GM10248 (cell line): ENCODE data around the gene ADCK1.

Experiments
- CTCF ChIA-PET: fragments of 300-600 bp; sonication (Branson Sonifier 250); formaldehyde crosslinking; extraction: SDS; loops from one replicate; lab custom pipeline; 2021; ENCODE audit warnings: antibody characterized with exemption; lab: Yijun Ruan, JAX
- POLR2A ChIA-PET: fragments of 350-650 bp; sonication (Branson Sonifier 250); formaldehyde crosslinking; extraction: SDS; loops from one replicate; lab custom pipeline; 2020; ENCODE audit warnings: antibody characterized with exemption; lab: Yijun Ruan, JAX
- DNase-seq: peaks from one replicate; pipeline ENCODE4 v3.0.0; 2012; ENCODE audit errors: extremely low spot score
- CTCF ChIP-seq: IDR thresholded peaks from 2 replicates; pipeline ENCODE4 v1.5.1; 2012; ENCODE audit warnings: mild to moderate bottlenecking, low read depth; ENCODE audit errors: extremely low read depth, missing control alignments, control extremely low read depth

Gene ADCK1

DNA sequence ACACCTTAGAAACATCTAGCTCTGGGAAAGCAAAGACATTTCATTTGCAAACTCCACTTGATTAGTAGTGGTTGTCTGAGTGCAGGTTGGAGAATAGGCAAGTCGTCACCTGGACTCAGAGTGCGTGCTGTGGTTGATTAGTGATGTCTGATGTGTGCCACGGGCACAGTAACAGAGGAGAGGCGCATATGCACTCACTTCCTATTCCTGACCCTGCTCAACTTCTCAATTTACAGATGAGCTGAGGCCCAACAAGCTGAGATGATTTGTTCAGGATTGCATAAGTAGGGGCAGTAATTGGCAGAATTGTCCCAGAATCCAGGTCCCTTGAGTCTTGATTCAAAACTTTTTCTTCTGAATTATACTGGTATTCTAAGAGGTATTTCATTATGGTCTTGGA is 44.9 kb downstream of the ADCK1 start:
- DNase-seq, result no peak
- TF ChIP-seq CTCF, result no peak
- POLR2A ChIA-PET, result no interaction called here
- CTCF ChIA-PET, result interaction anchor here (0.7 to 6.1 kb wide), 5 partner anchors 9 to 752 kb away, joined by 3 to 49 read pairs (median 7); no protein-coding TSS in a partner anchor

DNA sequence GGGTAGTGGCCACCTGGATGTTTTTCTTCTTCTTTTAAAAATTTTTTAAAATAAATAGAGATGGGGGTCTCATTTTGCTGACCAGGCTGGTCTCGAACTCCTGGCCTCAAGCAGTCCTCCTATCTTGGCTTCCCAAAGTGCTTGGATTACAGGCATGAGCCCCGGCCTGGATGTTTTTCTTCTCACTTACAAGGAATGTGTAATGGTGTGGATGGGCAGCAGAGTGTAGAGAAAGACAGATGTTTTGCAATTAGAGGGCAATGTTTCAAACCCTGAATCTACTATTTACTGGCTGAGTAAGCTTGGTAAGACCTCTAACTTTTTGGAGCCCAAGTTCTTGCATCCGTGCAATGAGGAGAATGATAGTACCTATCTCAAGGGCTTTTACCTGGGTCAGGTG is 48.1 kb downstream of the ADCK1 start:
- ChIA-PET POLR2A (no interaction called here), CTCF (interaction anchor here (6.1 kb wide), 1 partner anchor 13 kb away, joined by 49 read pairs; no protein-coding TSS in a partner anchor)
- DNase-seq, result no peak
- TF ChIP-seq CTCF, result no peak

- POLR2A ChIA-PET, result no interaction called here
- CTCF ChIA-PET, result interaction anchor here (1.9 kb wide), 1 partner anchor 12 kb away, joined by 5 read pairs; no protein-coding TSS in a partner anchor
- TF ChIP-seq CTCF, result no peak
- DNase-seq, result no peak
These were observed 49.8 kb downstream of the ADCK1 start for GRCh38 chr14:77849711-77850110.

DNA sequence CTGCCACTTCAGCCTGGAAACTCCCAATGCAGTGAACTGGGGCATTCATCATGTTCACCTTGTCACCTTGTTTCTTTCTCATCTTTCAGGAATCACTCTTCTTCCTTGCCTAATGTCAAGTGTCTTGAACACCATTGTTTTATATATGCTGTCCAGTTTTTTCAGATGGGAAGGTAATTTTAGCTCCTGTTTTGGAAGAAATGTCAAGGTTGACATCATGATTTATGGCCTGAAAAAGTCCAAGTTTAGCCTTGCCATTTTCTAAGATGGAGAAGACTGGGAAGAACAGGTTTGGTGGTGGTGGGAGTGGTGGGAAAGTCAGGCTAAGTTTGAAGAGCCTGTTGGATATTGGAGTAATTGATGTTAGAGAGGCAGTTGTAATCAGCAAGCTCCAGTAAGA is 54.0 kb downstream of the ADCK1 start:
- no peak for TF ChIP-seq CTCF

DNA sequence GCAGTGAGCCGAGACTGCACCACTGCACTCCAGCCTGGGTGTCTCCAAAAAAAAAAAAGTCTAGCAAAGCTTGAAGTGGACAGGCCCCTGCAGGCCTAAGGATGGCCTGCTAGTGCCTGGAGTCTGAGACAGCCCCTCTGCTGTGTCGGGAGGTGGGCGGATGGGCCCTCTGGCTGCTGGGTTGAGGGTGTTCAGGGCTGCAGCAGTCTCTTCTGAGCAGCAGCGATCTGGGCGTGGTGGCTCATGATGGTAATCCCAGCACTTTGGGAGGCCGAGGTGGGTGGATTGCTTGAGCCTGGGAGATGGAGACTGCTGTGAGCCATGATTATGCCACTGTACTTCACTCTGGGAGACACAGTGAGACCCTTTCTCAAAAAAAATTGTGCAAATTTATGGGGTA is 57.0 kb downstream of the ADCK1 start:
- CTCF ChIA-PET, result no interaction called here
- TF ChIP-seq CTCF, result no peak
- POLR2A ChIA-PET, result no interaction called here

More for the DNA sequence above, 54.0 kb downstream of the ADCK1 start:
- DNase-seq, result no peak
- ChIA-PET POLR2A (no interaction called here), CTCF (interaction anchor here (1.0 to 2.1 kb wide), 5 partner anchors 8 to 35 kb away, joined by 3 to 17 read pairs (median 4); no protein-coding TSS in a partner anchor)

DNA sequence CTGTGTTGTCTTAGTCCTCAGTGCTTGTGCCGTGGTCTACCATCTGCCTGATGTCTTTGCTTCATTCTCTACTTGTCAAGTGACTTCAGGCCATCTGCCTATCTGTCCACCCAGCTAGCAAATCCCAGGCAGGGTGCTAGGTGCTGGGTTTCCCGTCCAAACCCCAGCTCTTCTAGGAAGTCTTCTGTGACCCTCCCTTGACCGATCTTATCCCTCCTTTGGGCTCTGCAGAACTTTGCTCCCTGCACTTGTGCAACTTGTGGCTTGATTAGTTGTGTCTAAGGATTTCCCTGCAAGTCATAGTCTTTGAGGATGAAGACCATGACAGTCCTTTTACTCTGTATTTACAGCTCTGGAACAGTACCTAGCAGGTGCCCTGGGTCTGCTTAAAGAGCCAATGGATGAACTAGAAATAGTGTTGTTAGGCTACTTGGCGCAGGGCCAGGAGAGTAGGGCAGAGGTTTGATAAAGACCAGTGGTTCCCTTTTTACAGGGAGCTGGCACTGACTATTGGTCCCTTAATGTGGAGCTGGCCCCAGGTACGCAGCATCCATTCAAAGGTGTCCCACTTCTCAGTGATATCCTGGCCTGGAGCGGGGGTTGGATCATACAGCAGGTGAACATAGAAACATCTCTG is 60.1 kb downstream of the ADCK1 start:
- POLR2A ChIA-PET, result no interaction called here
- DNase-seq, result no peak
- CTCF ChIA-PET, result interaction anchor here (0.8 to 7.8 kb wide), 8 partner anchors 11 to 739 kb away, joined by 3 to 61 read pairs (median 22); no protein-coding TSS in a partner anchor
- no peak for TF ChIP-seq CTCF

More for the DNA sequence above, 57.0 kb downstream of the ADCK1 start:
- DNase-seq, result no peak
